ENCODE measurements around the gene BACH1. TPM values are rescaled to one million over a fixed set of nuclear protein-coding genes. Genes with fewer than 3 reads are reported as not detected.

The BACH1 gene
- total and polyA plus RNA-seq, 2 experiments from 2014 or later, result 23.9 to 52.7 TPM

DNA sequence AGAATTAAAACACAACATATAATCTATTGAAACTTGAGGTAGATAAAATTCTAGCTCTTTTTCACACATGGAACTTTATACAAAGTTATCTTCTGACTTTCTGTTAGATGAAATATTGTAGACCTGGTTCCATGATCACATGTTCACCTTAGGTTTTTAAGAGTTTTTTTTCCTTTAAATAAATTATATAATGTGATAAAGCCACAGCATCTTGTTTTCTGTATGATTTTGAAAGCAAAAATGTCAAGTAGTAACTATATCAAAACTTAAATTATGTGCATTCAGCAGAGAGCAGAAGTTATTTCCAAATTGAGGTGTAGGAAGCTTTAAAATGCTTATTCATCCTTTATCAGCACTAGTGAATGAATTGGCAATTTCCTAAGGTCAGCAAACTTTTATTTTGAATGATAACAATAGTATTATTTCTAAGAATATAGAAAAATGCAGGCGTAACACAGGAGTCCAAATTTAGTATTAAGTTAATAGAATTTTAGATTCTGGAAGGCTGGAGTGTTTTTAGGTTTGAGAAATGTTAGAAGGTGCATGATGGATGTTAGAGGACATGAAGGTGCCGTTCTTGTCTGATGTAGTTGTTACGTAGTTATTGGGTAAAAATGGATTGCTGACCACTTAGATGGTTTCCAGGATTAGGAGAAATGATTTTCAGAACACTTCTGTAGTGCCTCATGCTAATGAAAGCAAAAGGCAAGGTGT is 17.5 kb downstream of the BACH1 start:
- 99% methylated on average over 3 of the region's 3 CpGs for WGBS, 2 experiments (ENCODE audit: low coverage in 1 of 2, low lambda C conversion rate in 2 of 2, missing lambda C conversion rate in 2 of 2)

GRCh38 chr21:29316806-29317205 is 18.1 kb downstream of the BACH1 start:
- TF ChIP-seq EZH2phosphoT487 (IDR thresholded peaks at IDR 0.05; ENCODE audit: insufficient read depth, low read depth) (no peak), EZH2 (IDR thresholded peaks at IDR 0.05; ENCODE audit: insufficient read depth, poor library complexity, severe bottlenecking) (no peak)
- Histone ChIP-seq H3K36me3 (ENCODE audit: low read depth) (peaks cover 15% of the 10 kb centered on the region; the same call in 1 of the 2 replicates), H4K20me1 (ENCODE audit: insufficient read depth) (peaks cover 53% of the 10 kb centered on the region), H3K4me1 (ENCODE audit: insufficient read depth) (peaks cover 49% of the 10 kb centered on the region), H3K9me2 (ENCODE audit: insufficient read depth) (no peaks in the 10 kb centered on the region), H3K4me2 (ENCODE audit: unreplicated experiment) (no peak overlapping the region), H3K27ac (no peak overlapping the region), H3K79me2 (ENCODE audit: insufficient read depth) (peaks cover 100% of the 10 kb centered on the region), H3F3A (ENCODE audit: insufficient read depth) (peaks cover 16% of the 10 kb centered on the region), H3K9me3 (ENCODE audit: low read depth) (no peaks in the 10 kb centered on the region), H2AFZ (no peak overlapping the region), H3K4me3 (no peak overlapping the region), H3K9ac (no peak overlapping the region), H3K27me3 (replicated peaks; ENCODE audit: insufficient read depth) (no peaks in the 10 kb centered on the region)
- no peak for DNase-seq
- in situ Hi-C loops (cut with MboI), result no loop called here
- WGBS, 2 experiments (ENCODE audit: low coverage in 1 of 2, low lambda C conversion rate in 2 of 2, missing lambda C conversion rate in 2 of 2), result 82 to 93% methylated on average over 4 of the region's 4 CpGs

More for the DNA sequence above, 17.5 kb downstream of the BACH1 start:
- H3K4me2 ChIP-seq (ENCODE audit: unreplicated experiment), result peak overlapping the region; percentile 6
- peaks cover 100% of the 10 kb centered on the region for H3K79me2 ChIP-seq (ENCODE audit: insufficient read depth)
- H3K9me2 ChIP-seq (ENCODE audit: insufficient read depth), result no peaks in the 10 kb centered on the region
- TF ChIP-seq EZH2phosphoT487 (IDR thresholded peaks at IDR 0.05; ENCODE audit: insufficient read depth, low read depth) (no peak), EZH2 (IDR thresholded peaks at IDR 0.05; ENCODE audit: insufficient read depth, poor library complexity, severe bottlenecking) (no peak)
- no peak overlapping the region for H3K4me3 ChIP-seq
- no peak overlapping the region for H2AFZ ChIP-seq
- H3K9ac ChIP-seq, result no peak overlapping the region
- no peaks in the 10 kb centered on the region for H3K27me3 ChIP-seq (replicated peaks; ENCODE audit: insufficient read depth)
- peaks cover 10% of the 10 kb centered on the region for H3F3A ChIP-seq (ENCODE audit: insufficient read depth)
- DNase-seq, result no peak
- H3K36me3 ChIP-seq (ENCODE audit: low read depth), result peaks cover 9% of the 10 kb centered on the region; the same call in 1 of the 2 replicates
- no peak overlapping the region for H3K27ac ChIP-seq
- in situ Hi-C loops (cut with MboI), result no loop called here
- H4K20me1 ChIP-seq (ENCODE audit: insufficient read depth), result peaks cover 57% of the 10 kb centered on the region
- peaks cover 49% of the 10 kb centered on the region for H3K4me1 ChIP-seq (ENCODE audit: insufficient read depth)
- no peaks in the 10 kb centered on the region for H3K9me3 ChIP-seq (ENCODE audit: low read depth)

- H3K4me1 ChIP-seq (ENCODE audit: insufficient read depth), result peaks cover 49% of the 10 kb centered on the region
- no peak overlapping the region for H3K4me2 ChIP-seq (ENCODE audit: unreplicated experiment)
- no peak overlapping the region for H3K4me3 ChIP-seq
- in situ Hi-C loops (cut with MboI), result no loop called here
- no peak overlapping the region for H2AFZ ChIP-seq
- peaks cover 19% of the 10 kb centered on the region; the same call in 1 of the 2 replicates for H3K36me3 ChIP-seq (ENCODE audit: low read depth)
- H4K20me1 ChIP-seq (ENCODE audit: insufficient read depth), result peaks cover 40% of the 10 kb centered on the region
- 96 to 98% methylated on average over 2 of the region's 2 CpGs for WGBS, 2 experiments (ENCODE audit: low coverage in 1 of 2, low lambda C conversion rate in 2 of 2, missing lambda C conversion rate in 2 of 2)
- no peaks in the 10 kb centered on the region for H3K9me3 ChIP-seq (ENCODE audit: low read depth)
- H3K27me3 ChIP-seq (replicated peaks; ENCODE audit: insufficient read depth), result no peaks in the 10 kb centered on the region
- peaks cover 24% of the 10 kb centered on the region for H3F3A ChIP-seq (ENCODE audit: insufficient read depth)
- no peaks in the 10 kb centered on the region for H3K9me2 ChIP-seq (ENCODE audit: insufficient read depth)
- DNase-seq, result peak; percentile 32
- H3K27ac ChIP-seq, result no peak overlapping the region
- peaks cover 100% of the 10 kb centered on the region for H3K79me2 ChIP-seq (ENCODE audit: insufficient read depth)
- no peak overlapping the region for H3K9ac ChIP-seq
- TF ChIP-seq EZH2 (IDR thresholded peaks at IDR 0.05; ENCODE audit: insufficient read depth, poor library complexity, severe bottlenecking) (no peak), EZH2phosphoT487 (IDR thresholded peaks at IDR 0.05; ENCODE audit: insufficient read depth, low read depth) (no peak)
These were observed 19.6 kb downstream of the BACH1 start for GRCh38 chr21:29318354-29318753.

GRCh38 chr21:29320031-29320430 is 21.3 kb downstream of the BACH1 start:
- H3K4me2 ChIP-seq (ENCODE audit: unreplicated experiment), result no peak overlapping the region
- no peak for TF ChIP-seq EZH2phosphoT487 (IDR thresholded peaks at IDR 0.05; ENCODE audit: insufficient read depth, low read depth)
- TF ChIP-seq EZH2 (IDR thresholded peaks at IDR 0.05; ENCODE audit: insufficient read depth, poor library complexity, severe bottlenecking), result no peak
- in situ Hi-C loops (cut with MboI), result no loop called here
- peaks cover 24% of the 10 kb centered on the region; the same call in 1 of the 2 replicates for H3K36me3 ChIP-seq (ENCODE audit: low read depth)
- H3K4me3 ChIP-seq, result no peak overlapping the region
- H3K27ac ChIP-seq, result no peak overlapping the region
- H2AFZ ChIP-seq, result no peak overlapping the region
- H3K9me2 ChIP-seq (ENCODE audit: insufficient read depth), result no peaks in the 10 kb centered on the region
- H3F3A ChIP-seq (ENCODE audit: insufficient read depth), result peaks cover 19% of the 10 kb centered on the region; the same call in 1 of the 2 replicates
- no peak for DNase-seq
- peaks cover 100% of the 10 kb centered on the region for H3K79me2 ChIP-seq (ENCODE audit: insufficient read depth)
- peaks cover 36% of the 10 kb centered on the region for H4K20me1 ChIP-seq (ENCODE audit: insufficient read depth)
- no peak overlapping the region for H3K9ac ChIP-seq
- WGBS, 2 experiments (ENCODE audit: low coverage in 1 of 2, low lambda C conversion rate in 2 of 2, missing lambda C conversion rate in 2 of 2), result 98% methylated on average over 6 of the region's 6 CpGs
- no peaks in the 10 kb centered on the region for H3K27me3 ChIP-seq (replicated peaks; ENCODE audit: insufficient read depth)
- H3K9me3 ChIP-seq (ENCODE audit: low read depth), result no peaks in the 10 kb centered on the region
- peaks cover 36% of the 10 kb centered on the region for H3K4me1 ChIP-seq (ENCODE audit: insufficient read depth)
